ENCODE measurements around the gene TLNRD1. TPM values are rescaled to one million over a fixed set of nuclear protein-coding genes. Genes with fewer than 3 reads are reported as not detected.

Gene TLNRD1
- polyA plus RNA-seq, 1 donor (not counting 4 experiments of a cell fraction or from before 2014, with no cell fraction given): 3.1 TPM

DNA sequence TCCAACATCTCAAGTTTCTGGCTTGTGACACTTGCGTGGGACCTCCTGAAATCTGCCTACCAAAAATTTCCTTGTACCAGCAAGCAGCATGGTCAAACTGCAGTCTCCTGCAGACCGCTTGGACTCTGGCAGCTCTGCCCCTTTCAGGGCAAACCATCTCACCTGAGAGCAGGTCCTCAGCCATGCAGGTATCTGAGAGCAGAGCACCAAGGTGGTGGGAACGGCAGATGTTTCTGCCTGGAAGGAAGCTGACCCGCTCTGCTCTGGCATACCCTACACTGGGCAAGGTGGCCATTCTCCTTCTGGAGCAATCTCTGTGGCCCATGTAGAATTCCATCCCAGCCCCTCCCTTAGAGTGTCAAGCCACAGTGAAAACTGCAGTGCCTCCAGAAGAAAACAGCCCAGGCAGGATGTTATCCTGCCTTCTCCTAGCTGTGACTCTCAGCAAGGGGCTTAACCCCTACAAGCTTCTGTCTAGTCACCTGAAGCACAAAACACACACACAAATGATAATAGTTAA is 32.7 kb upstream of the TLNRD1 start:
- FAIRE-seq (no peak), DNase-seq (ENCODE audit: low read depth, low spot score) (no peak)
- peaks cover 9% of the 10 kb centered on the region for H3K4me1 ChIP-seq (ENCODE audit: control insufficient read depth, extremely low read depth, insufficient read depth, low read length)
- no peaks in the 10 kb centered on the region for H3K9me1 ChIP-seq (ENCODE audit: control insufficient read depth, extremely low read depth, insufficient read depth, low read length)
- no peak overlapping the region for H3K9ac ChIP-seq (ENCODE audit: control insufficient read depth, extremely low read depth, insufficient read depth, low read length)
- H3K36me3 ChIP-seq (ENCODE audit: control insufficient read depth in 2 of 2, extremely low read depth in 1 of 2, insufficient read depth in 2 of 2, low read length in 2 of 2): peaks cover 2 to 6% of the 10 kb centered on the region in 2 experiments
- TF ChIP-seq, protein P1, sequence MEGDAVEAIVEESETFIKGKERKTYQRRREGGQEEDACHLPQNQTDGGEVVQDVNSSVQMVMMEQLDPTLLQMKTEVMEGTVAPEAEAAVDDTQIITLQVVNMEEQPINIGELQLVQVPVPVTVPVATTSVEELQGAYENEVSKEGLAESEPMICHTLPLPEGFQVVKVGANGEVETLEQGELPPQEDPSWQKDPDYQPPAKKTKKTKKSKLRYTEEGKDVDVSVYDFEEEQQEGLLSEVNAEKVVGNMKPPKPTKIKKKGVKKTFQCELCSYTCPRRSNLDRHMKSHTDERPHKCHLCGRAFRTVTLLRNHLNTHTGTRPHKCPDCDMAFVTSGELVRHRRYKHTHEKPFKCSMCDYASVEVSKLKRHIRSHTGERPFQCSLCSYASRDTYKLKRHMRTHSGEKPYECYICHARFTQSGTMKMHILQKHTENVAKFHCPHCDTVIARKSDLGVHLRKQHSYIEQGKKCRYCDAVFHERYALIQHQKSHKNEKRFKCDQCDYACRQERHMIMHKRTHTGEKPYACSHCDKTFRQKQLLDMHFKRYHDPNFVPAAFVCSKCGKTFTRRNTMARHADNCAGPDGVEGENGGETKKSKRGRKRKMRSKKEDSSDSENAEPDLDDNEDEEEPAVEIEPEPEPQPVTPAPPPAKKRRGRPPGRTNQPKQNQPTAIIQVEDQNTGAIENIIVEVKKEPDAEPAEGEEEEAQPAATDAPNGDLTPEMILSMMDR (optimal IDR thresholded peaks at IDR 0.05 in 1 of 3, IDR thresholded peaks at IDR 0.05 in 1 of 3, conservative IDR thresholded peaks at IDR 0.05 in 1 of 3; ENCODE audit: extremely low read depth in 1 of 3, insufficient read depth in 2 of 3, low read length in 3 of 3): no peak
- no peak for TF ChIP-seq EZH2 (IDR thresholded peaks at IDR 0.05; ENCODE audit: low read length)
- H3K27me3 ChIP-seq (ENCODE audit: control insufficient read depth, extremely low read depth, insufficient read depth, low read length): no peaks in the 10 kb centered on the region
- H3K4me2 ChIP-seq (ENCODE audit: control insufficient read depth, extremely low read depth, insufficient read depth, low read depth, low read length): no peak overlapping the region
- dilution Hi-C loops (cut with MboI; ENCODE audit: extremely low pct_ligation_motif_present, low sequenced_read_pairs): no loop called here
- no peaks in the 10 kb centered on the region for H4K20me1 ChIP-seq (ENCODE audit: control insufficient read depth, extremely low read depth, insufficient read depth, low read length)
- H3K9me3 ChIP-seq (ENCODE audit: control insufficient read depth, low read depth, low read length): no peaks in the 10 kb centered on the region
- H3K27ac ChIP-seq (ENCODE audit: control insufficient read depth, insufficient read depth, low read length): no peak overlapping the region
- no peak overlapping the region for H2AFZ ChIP-seq (ENCODE audit: control insufficient read depth, low read length)
- no peak overlapping the region for H3K4me3 ChIP-seq (ENCODE audit: control insufficient read depth in 2 of 3, extremely low read depth in 1 of 3, insufficient read depth in 2 of 3, low read depth in 1 of 3, low read length in 3 of 3)
- no peaks in the 10 kb centered on the region for H3K79me2 ChIP-seq (ENCODE audit: control insufficient read depth, insufficient read depth, low read length)

DNA sequence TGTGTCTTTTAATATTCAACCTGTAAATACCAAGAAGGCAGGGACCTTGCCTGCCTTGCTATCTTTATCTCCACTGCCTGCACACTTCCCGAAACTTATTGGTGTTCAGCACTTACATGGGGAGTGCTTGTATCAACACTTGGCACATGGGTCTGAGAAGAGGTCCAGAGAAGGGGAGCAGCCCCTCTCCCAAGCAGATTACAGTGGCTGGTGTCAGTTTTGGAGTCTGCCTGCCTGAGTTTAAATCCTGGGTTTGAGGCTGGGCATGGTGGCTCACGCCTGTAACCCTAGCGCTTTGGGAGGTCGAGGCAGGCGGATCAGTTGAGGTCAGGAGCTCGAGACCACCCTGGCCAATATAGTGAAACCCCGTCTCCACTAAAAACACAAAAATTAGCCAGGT is 31.4 kb upstream of the TLNRD1 start:
- Histone ChIP-seq H3K9me1 (ENCODE audit: control insufficient read depth, extremely low read depth, insufficient read depth, low read length) (no peaks in the 10 kb centered on the region), H4K20me1 (ENCODE audit: control insufficient read depth, extremely low read depth, insufficient read depth, low read length) (no peaks in the 10 kb centered on the region), H3K27me3 (ENCODE audit: control insufficient read depth, extremely low read depth, insufficient read depth, low read length) (no peaks in the 10 kb centered on the region), H3K79me2 (ENCODE audit: control insufficient read depth, insufficient read depth, low read length) (peaks cover 3% of the 10 kb centered on the region), H3K27ac (ENCODE audit: control insufficient read depth, insufficient read depth, low read length) (no peak overlapping the region), H3K4me1 (ENCODE audit: control insufficient read depth, extremely low read depth, insufficient read depth, low read length) (peaks cover 9% of the 10 kb centered on the region), H2AFZ (ENCODE audit: control insufficient read depth, low read length) (no peak overlapping the region), H3K9me3 (ENCODE audit: control insufficient read depth, low read depth, low read length) (no peaks in the 10 kb centered on the region), H3K4me3 (ENCODE audit: control insufficient read depth in 2 of 3, extremely low read depth in 1 of 3, insufficient read depth in 2 of 3, low read depth in 1 of 3, low read length in 3 of 3) (no peak overlapping the region), H3K4me2 (ENCODE audit: control insufficient read depth, extremely low read depth, insufficient read depth, low read depth, low read length) (no peak overlapping the region), H3K36me3 (ENCODE audit: control insufficient read depth in 2 of 2, extremely low read depth in 1 of 2, insufficient read depth in 2 of 2, low read length in 2 of 2) (peaks cover 2 to 9% of the 10 kb centered on the region in 2 experiments), H3K9ac (ENCODE audit: control insufficient read depth, extremely low read depth, insufficient read depth, low read length) (no peak overlapping the region)
- DNase-seq (ENCODE audit: low read depth, low spot score) (no peak), FAIRE-seq (no peak)
- dilution Hi-C loops (cut with MboI; ENCODE audit: extremely low pct_ligation_motif_present, low sequenced_read_pairs): no loop called here
- no peak for TF ChIP-seq EZH2 (IDR thresholded peaks at IDR 0.05; ENCODE audit: low read length)
- TF ChIP-seq, protein P1 (optimal IDR thresholded peaks at IDR 0.05 in 1 of 3, IDR thresholded peaks at IDR 0.05 in 1 of 3, conservative IDR thresholded peaks at IDR 0.05 in 1 of 3; ENCODE audit: extremely low read depth in 1 of 3, insufficient read depth in 2 of 3, low read length in 3 of 3): no peak

Measured in keratinocyte (primary cell).